ENCODE data around the gene ABL2.
"Not testable (repeated sequence)": the region's sequence is repeated elsewhere in the genome, so short reads cannot be mapped to it uniquely, and the experiment has no call there.

Gene ABL2

GRCh38 chr1:179229214-179230140 is at the start of gene ABL2:
ABL2 (minus strand) TSS chr1:179229677; CDS start chr1:179229397, 280 bp downstream.
- peak; percentile 46 for DNase-seq

- DNase-seq, result no peak
Observed at GRCh38 chr1:179278920-179279319, 49.4 kb upstream of the ABL2 start.

GRCh38 chr1:179274424-179274823 is 44.9 kb upstream of the ABL2 start:
- DNase-seq, result not testable (repeated sequence)

- no peak for DNase-seq
Observed at GRCh38 chr1:179269071-179269470, 39.6 kb upstream of the ABL2 start.

- no peak for DNase-seq
Observed at GRCh38 chr1:179264507-179264906, 35.0 kb upstream of the ABL2 start.

GRCh38 chr1:179263121-179263520 is 33.6 kb upstream of the ABL2 start:
- DNase-seq, result no peak

GRCh38 chr1:179262183-179262582 is 32.7 kb upstream of the ABL2 start:
- no peak for DNase-seq

GRCh38 chr1:179253286-179253972 is 24.0 kb upstream of the ABL2 start:
- DNase-seq, result no peak

- DNase-seq, result no peak
Observed at GRCh38 chr1:179252606-179253005, 23.1 kb upstream of the ABL2 start.

- no peak for DNase-seq
Observed at GRCh38 chr1:179251675-179252074, 22.2 kb upstream of the ABL2 start.

GRCh38 chr1:179247923-179248322 is 18.4 kb upstream of the ABL2 start:
- DNase-seq, result no peak

GRCh38 chr1:179245426-179245825 is 15.9 kb upstream of the ABL2 start:
- DNase-seq, result not testable (repeated sequence)

GRCh38 chr1:179241530-179242097 is 12.1 kb upstream of the ABL2 start:
- no peak for DNase-seq

- DNase-seq, result no peak
Observed at GRCh38 chr1:179237222-179237621, 7.7 kb upstream of the ABL2 start.

GRCh38 chr1:179234863-179235262 is 5.4 kb upstream of the ABL2 start:
- DNase-seq, result no peak

- no peak for DNase-seq
Observed at GRCh38 chr1:179231923-179232322, 2.4 kb upstream of the ABL2 start.

- no peak for DNase-seq
Observed at GRCh38 chr1:179230721-179231120, 1.2 kb upstream of the ABL2 start.

GRCh38 chr1:179230251-179230650 is 774 bp upstream of the ABL2 start:
- no peak for DNase-seq

- DNase-seq, result peak; percentile 11
Observed at GRCh38 chr1:179228783-179229213, 679 bp downstream of the ABL2 start.

GRCh38 chr1:179226738-179227137 is 2.7 kb downstream of the ABL2 start:
- no peak for DNase-seq

- DNase-seq, result not testable (repeated sequence)
Observed at GRCh38 chr1:179224466-179224865, 5.0 kb downstream of the ABL2 start.

- not testable (repeated sequence) for DNase-seq
Observed at GRCh38 chr1:179221121-179221520, 8.4 kb downstream of the ABL2 start.

GRCh38 chr1:179217943-179218507 is 11.5 kb downstream of the ABL2 start:
- DNase-seq, result no peak

Measured in activated CD4-positive, alpha-beta T cell treated with anti-CD3 and anti-CD28 coated beads, Interleukin-2, amount 50 U/mL, for 1 hour (primary cell).